ENCODE data around the gene MYO16.
"Not testable (repeated sequence)": the region's sequence is repeated elsewhere in the genome, so short reads cannot be mapped to it uniquely, and the experiment has no call there.

MYO16 gene

GRCh38 chr13:109021558-109021957 lies 392.1 kb downstream of the MYO16 start:
- FAIRE-seq (no peak), DNase-seq (ENCODE audit: insufficient read length, low spot score) (no peak)

GRCh38 chr13:109024611-109025010 lies 395.2 kb downstream of the MYO16 start:
- DNase-seq (ENCODE audit: insufficient read length, low spot score) (no peak), FAIRE-seq (no peak)

GRCh38 chr13:109026266-109026665 lies 396.9 kb downstream of the MYO16 start:
- FAIRE-seq = no peak
- DNase-seq (ENCODE audit: insufficient read length, low spot score) = no peak

GRCh38 chr13:109028624-109029023 lies 399.2 kb downstream of the MYO16 start:
- DNase-seq (ENCODE audit: insufficient read length, low spot score) (no peak), FAIRE-seq (no peak)

DNA sequence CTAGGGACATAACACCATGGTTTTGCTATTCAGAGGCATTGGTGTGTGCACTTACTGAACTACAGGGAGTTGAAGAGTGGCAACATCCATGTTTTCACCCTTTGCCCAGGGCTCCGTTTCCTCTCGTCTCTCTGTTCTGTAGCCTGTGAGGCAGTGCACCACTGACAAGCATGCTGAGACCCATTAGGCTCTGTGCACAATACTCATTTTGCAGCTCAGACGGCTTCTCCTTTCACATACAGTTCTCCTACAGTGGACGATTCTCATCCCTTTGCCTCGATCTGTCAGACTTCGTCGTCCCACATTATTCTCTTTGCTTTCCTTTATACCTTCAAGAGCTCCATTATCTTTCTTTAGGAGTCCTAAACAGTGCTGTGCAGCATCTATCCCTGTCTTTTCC lies 403.7 kb downstream of the MYO16 start:
- FAIRE-seq = no peak
- no peak for DNase-seq (ENCODE audit: insufficient read length, low spot score)

DNA sequence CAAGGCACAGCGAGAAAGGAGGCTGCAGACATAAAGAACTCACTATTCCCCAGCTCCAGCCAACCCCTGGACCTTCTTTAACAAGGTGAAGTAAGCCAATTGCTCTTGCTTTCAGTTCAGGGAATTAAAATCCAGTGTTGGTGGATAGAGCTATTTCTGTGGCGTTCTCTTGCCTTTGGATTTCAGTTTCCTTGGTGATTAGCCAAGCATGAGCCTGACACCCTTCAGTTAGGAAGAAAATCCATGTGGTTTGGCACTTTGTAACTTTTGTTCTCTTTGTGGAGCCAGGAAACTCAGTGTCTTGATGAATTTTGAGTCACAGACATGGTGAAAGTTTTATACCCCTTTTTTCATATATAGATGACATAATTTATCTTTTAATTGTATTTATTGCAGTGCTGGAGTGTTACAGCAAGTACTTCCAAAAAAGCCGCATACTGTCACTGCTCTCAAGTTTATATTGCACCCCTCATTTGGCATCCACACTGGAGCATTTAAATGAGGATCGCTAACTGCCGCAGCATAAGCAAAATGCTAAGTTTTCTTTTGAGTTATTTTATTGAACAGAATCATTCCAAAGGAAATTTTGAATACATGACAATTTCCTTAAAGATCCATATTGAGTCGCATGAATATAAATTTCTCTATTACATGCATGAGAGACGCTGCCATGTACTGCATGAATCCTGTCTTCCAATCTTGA lies 406.8 kb downstream of the MYO16 start:
- no peak for FAIRE-seq

DNA sequence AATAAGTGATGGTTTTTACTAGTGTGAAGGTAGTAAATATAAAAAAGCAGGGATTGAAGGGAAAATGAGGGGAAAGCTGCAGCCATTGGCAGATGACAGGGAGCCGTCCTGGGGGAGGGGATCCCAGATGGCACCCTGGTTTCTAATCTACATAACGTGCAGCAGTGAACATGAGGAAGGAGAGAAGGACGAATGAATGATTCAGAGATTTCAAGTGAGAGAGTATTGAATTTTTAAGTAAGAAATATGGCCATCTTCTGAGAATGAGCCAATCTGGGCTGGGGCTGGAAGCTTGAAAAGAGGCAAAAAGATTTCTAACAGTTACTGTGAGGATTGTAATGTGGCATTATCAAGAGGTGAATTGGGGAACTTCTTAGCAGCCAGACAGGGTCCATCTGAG lies 414.2 kb downstream of the MYO16 start:
- no peak for DNase-seq (ENCODE audit: insufficient read length, low spot score)
- FAIRE-seq = no peak

More for the DNA sequence above, 406.8 kb downstream of the MYO16 start:
- DNase-seq (ENCODE audit: insufficient read length, low spot score) = no peak

DNA sequence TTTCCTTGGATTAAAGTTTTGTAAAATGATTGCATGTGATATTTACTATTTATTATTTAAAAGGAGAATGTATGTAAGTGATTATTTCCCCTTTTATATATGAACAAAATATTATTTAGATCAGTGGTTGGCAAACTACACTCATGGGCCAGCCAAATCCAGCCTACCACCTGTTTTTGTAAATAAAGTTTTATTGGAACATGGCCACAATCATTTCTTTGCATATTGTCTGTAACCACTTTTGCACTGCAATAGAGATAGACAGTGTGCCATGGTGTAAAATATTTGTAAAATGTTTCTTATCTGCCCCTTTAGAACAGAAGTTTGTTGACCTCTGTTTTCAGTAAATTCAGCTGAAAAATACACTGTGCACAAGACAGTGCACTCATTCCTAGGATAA lies 426.4 kb downstream of the MYO16 start:
- FAIRE-seq (no peak), DNase-seq (ENCODE audit: insufficient read length, low spot score) (no peak)

GRCh38 chr13:109058087-109058486 lies 428.7 kb downstream of the MYO16 start:
- no peak for DNase-seq (ENCODE audit: insufficient read length, low spot score)
- FAIRE-seq = no peak

GRCh38 chr13:109072505-109072904 lies 443.1 kb downstream of the MYO16 start:
- no peak for DNase-seq (ENCODE audit: insufficient read length, low spot score)
- FAIRE-seq = no peak

DNA sequence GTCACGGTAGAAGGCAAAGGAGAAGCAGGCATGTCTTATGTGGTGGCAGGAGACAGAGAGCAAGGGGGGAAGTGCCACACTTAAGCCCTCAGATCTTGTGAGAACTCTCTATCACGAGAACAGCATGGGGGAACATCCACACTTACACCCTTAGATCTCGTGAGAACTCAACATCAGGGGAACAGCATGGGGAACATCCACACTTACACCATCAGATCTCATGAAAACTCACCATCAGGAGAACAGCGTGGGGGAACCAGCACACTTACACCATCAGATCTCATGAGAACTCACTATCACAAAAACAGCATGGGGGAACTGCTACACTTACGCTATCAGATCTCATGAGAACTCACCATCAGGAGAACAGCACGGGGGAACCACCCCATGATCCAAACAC lies 445.0 kb downstream of the MYO16 start:
- FAIRE-seq = no peak
- no peak for DNase-seq (ENCODE audit: insufficient read length, low spot score)

DNA sequence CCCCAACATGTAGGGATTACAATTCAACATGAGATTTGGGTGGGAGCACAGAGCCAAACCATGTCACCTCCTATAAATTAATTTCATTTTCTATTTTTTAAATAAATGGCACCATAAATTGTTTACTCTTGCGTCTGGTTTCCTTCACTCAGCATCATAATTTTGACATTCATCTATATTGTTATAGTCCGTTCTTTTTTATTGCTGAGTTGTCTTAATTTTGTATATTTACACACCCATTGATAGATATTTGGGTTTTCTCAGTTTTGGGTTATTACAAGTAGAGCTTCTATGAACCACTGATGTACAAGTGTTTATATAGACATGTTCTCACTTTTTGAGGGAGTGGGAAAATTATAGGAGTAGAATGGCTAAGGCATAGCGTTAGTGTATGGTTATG lies 445.4 kb downstream of the MYO16 start:
- no peak for FAIRE-seq
- no peak for DNase-seq (ENCODE audit: insufficient read length, low spot score)

GRCh38 chr13:109087916-109088623 lies 458.7 kb downstream of the MYO16 start:
- DNase-seq (ENCODE audit: insufficient read length, low spot score) (no peak), FAIRE-seq (no peak)

- DNase-seq (ENCODE audit: insufficient read length, low spot score) (no peak), FAIRE-seq (no peak)
Measured at GRCh38 chr13:109088624-109088917, 459.2 kb downstream of the MYO16 start.

GRCh38 chr13:109090796-109091195 lies 461.4 kb downstream of the MYO16 start:
- no peak for DNase-seq (ENCODE audit: insufficient read length, low spot score)
- no peak for FAIRE-seq

DNA sequence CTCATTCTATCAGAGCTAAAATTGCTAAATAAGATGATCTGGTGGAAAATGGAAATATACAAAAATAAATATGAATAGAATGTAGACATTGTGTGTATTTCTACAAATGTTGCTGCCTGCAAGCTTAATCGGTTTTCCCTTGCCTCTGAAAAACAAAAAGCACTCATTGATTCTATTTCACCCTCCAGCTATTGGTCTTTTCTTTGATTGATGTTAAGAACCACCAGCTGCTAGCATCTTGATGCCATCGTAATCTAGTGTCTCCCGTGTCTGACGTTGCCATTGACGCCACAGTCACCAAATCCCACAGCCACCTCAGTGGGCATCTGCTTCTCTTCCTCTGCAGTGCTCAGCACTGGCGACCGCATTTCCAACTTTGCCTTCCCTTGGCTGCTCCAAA lies 461.8 kb downstream of the MYO16 start:
- FAIRE-seq (no peak), DNase-seq (ENCODE audit: insufficient read length, low spot score) (no peak)

DNA sequence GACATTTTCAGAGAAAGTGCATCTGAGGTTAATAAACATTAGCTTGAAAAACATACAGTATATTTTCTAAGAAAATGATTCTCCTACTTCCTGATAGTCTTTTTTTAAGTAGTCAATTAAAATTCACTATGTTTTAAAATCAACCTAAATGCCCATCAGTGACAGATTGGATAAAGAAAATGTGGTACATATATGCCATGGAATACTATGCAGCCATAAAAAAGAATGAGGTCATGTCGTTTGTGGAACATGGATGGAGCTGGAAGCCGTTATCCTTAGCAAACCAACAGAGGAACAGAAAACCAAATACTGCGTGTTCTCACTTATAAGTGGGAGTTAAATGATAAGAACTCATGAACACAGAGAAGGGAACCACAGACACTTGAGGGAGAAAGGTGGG lies 462.8 kb downstream of the MYO16 start:
- FAIRE-seq; DNase-seq (ENCODE audit: insufficient read length, low spot score): not testable (repeated sequence)

DNA sequence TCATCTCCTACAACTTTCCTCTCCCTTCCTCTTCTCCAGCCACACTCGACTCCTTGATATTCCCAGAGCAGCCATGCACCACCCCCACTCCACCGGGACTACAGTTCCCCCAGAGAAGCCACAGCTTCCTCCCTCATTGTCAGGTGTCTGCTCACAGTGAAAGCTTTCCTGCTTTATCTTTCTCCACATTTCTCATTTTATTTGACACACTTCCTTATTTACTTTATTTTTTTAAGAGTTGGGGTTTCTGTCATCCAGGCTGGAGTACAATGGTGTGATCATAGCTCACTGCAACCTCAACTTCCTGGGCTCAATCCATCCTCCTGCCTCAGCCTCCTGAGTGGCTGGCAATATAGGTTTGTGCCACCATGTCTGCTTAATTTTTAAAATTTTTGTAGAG lies 464.6 kb downstream of the MYO16 start:
- FAIRE-seq = no peak
- no peak for DNase-seq (ENCODE audit: insufficient read length, low spot score)

- FAIRE-seq (no peak), DNase-seq (ENCODE audit: insufficient read length, low spot score) (no peak)
Measured at GRCh38 chr13:109095126-109095525, 465.7 kb downstream of the MYO16 start.

DNA sequence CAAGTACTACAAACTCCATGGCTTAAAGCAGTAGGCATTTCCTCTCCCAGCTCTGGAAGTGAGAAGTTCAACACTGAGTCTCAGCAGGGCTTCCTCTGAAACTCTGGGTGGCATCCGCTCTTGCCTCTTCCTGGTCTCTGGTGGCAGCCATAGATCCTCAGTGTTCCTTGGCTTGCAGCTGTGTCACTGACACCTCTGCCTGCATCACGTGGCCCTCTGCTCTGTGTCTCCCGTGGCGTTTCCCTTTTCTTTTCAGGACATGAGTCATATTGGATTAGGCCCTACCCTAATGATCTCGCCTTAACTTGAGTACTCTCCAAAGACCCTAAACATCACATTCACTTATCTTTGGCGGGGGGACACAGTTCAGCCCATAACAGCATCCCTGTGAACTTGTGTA lies 466.7 kb downstream of the MYO16 start:
- DNase-seq (ENCODE audit: insufficient read length, low spot score) = no peak
- no peak for FAIRE-seq

DNA sequence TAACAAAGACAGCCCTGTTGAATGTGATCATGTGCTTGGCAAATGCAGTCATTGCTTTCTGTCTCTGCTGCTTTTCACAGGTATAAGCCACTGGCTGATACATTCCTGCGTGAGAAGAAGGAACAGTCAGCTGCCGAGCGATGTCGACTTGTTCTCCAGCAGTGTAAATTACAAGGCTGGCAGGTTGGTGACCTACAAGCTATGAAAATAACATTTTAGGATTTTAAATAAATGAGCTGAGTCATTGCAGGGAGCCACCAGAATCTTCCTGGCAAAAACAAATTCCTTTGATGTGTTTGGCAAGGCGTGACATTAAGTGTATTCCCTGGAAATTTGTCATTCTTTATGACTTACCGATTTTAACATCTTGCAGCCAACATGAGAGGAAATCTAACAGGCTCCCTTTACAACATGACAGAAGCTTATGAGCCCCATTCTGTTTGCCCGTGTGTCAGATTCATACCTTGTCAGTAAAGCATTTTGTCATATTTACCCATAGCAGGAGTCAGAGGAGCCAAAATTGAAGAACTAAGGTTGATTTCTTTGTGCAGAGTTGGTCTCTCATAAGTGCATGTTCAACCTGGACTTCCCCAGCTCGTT lies 471.4 kb downstream of the MYO16 start:
- FAIRE-seq (no peak), DNase-seq (ENCODE audit: insufficient read length, low spot score) (no peak)

DNA sequence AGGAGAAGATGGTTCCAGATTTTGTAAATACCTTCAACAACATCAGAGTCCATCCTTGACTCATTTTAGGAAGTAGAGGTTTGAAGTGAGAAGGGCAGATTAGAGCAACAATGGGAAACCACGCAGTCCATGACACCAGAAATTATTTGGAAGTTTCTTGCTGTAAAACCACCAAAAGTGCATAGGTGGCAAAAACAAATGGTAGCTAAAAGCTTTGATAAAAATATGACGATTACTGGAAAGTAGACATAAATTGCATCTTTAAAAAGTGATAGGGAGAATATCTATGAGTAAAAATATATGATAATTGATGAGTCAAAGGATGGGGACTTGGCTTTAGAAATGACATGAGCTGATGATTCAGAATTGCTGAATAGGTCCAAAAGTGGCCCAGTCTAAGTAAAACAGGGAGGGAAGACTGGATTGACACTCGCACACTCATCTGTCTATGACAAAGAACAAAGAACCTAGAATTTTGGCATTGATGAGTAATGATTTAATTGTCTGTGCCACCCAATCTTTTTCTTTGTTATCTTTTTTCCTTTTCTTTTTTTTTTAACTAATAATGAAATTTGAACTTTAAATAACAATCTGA lies 472.2 kb downstream of the MYO16 start:
- FAIRE-seq (no peak), DNase-seq (ENCODE audit: insufficient read length, low spot score) (no peak)

Data from HTR-8/SVneo (cell line).